IgD-negative memory B cell (primary cell): ENCODE measurements around the gene LGALS4. TPM values are rescaled to one million over a fixed set of nuclear protein-coding genes. Genes with fewer than 3 reads are reported as not detected.
A peak's percentile ranks its signal among the peaks of the same experiment; 100 is the strongest.
"Not testable (repeated sequence)": the region's sequence is repeated elsewhere in the genome, so short reads cannot be mapped to it uniquely, and the experiment has no call there.

Source experiments
- H3K27ac Mint-ChIP-seq, 3 donors: one replicate each; pipeline ENCODE4 v1.8.0; 2020 to 2022; ENCODE audit warnings: mild to moderate bottlenecking in 3 of 3, mixed read lengths in 3 of 3, moderate library complexity in 1 of 3
- H3K27me3 Mint-ChIP-seq: one replicate; pipeline ENCODE4 v1.8.0; 2021; ENCODE audit warnings: mixed read lengths
- H3K36me3 Mint-ChIP-seq: one replicate; pipeline ENCODE4 v1.8.0; 2020; ENCODE audit warnings: mild to moderate bottlenecking, mixed read lengths
- H3K4me1 Mint-ChIP-seq, 3 donors: one replicate each; pipeline ENCODE4 v1.8.0; 2020 to 2022; ENCODE audit warnings: mixed read lengths in 3 of 3, mild to moderate bottlenecking in 1 of 3
- H3K4me3 Mint-ChIP-seq, 4 donors: one replicate each; pipeline ENCODE4 v1.8.0; 2020 to 2022; ENCODE audit warnings: mild to moderate bottlenecking in 4 of 4, mixed read lengths in 4 of 4, moderate library complexity in 3 of 4
- H3K9me3 Mint-ChIP-seq, 3 donors: one replicate each; pipeline ENCODE4 v1.8.0; 2020 to 2021; ENCODE audit warnings: mixed read lengths in 3 of 3, mild to moderate bottlenecking in 1 of 3
- polyA plus RNA-seq: library from polyadenylated mRNA; unstranded; fragments of 300-500 nt; fragmentation: Illumina TruSeq; gene quantifications from one replicate; pipeline ENCODE4 v1.2.3, GENCODE V29; 2021

The LGALS4 gene
- polyA plus RNA-seq, 1 donor from 2014 or later: not detected

GRCh38 chr19:38819231-38819920 lies 6.6 kb upstream of the LGALS4 start:
- Mint-ChIP-seq H3K27ac (no peak overlapping the region), H3K36me3 (peaks cover 8% of the 10 kb centered on the region)

GRCh38 chr19:38817081-38817480 lies 4.3 kb upstream of the LGALS4 start:
- Mint-ChIP-seq H3K27me3 (no peaks in the 10 kb centered on the region), H3K4me3 (no peak overlapping the region), H3K4me1 (peaks cover 0 to 1% (median 0%) of the 10 kb centered on the region in 3 donors), H3K27ac (no peak overlapping the region), H3K36me3 (peaks cover 3% of the 10 kb centered on the region), H3K9me3 (no peaks in the 10 kb centered on the region)

More at GRCh38 chr19:38819231-38819920, 6.6 kb upstream of the LGALS4 start:
- Mint-ChIP-seq H3K4me1 (peaks cover 0 to 3% (median 0%) of the 10 kb centered on the region in 3 donors), H3K4me3 (no peak overlapping the region), H3K9me3 (peaks cover 0 to 3% (median 0%) of the 10 kb centered on the region in 3 donors), H3K27me3 (no peaks in the 10 kb centered on the region)

- no peaks in the 10 kb centered on the region for H3K27me3 Mint-ChIP-seq
- peaks cover 0 to 1% (median 0%) of the 10 kb centered on the region in 3 donors for H3K4me1 Mint-ChIP-seq
- H3K4me3 Mint-ChIP-seq: no peak overlapping the region
- H3K36me3 Mint-ChIP-seq: peaks cover 3% of the 10 kb centered on the region
- H3K9me3 Mint-ChIP-seq: no peaks in the 10 kb centered on the region
- no peak overlapping the region for H3K27ac Mint-ChIP-seq
These were observed 3.5 kb upstream of the LGALS4 start for GRCh38 chr19:38816131-38816750.

- H3K27me3 Mint-ChIP-seq: no peaks in the 10 kb centered on the region
- no peak overlapping the region for H3K4me3 Mint-ChIP-seq
- no peaks in the 10 kb centered on the region for H3K4me1 Mint-ChIP-seq
- H3K9me3 Mint-ChIP-seq: no peaks in the 10 kb centered on the region
- H3K36me3 Mint-ChIP-seq: peaks cover 3% of the 10 kb centered on the region
- H3K27ac Mint-ChIP-seq: no peak overlapping the region
These were observed 2.6 kb upstream of the LGALS4 start for GRCh38 chr19:38815059-38816001.

- H3K4me1 Mint-ChIP-seq, H3K9me3 Mint-ChIP-seq, H3K4me3 Mint-ChIP-seq, H3K27me3 Mint-ChIP-seq, H3K36me3 Mint-ChIP-seq: not testable (repeated sequence)
- peak overlapping the region in 1 of 3 donors; percentile 28 for H3K27ac Mint-ChIP-seq
These were observed 1.2 kb upstream of the LGALS4 start for GRCh38 chr19:38813932-38814331.

GRCh38 chr19:38813323-38813722 lies 578 bp upstream of the LGALS4 start:
- H3K9me3 Mint-ChIP-seq: no peaks in the 10 kb centered on the region
- peaks cover 3% of the 10 kb centered on the region for H3K36me3 Mint-ChIP-seq
- no peak overlapping the region for H3K4me3 Mint-ChIP-seq
- no peaks in the 10 kb centered on the region for H3K4me1 Mint-ChIP-seq
- H3K27ac Mint-ChIP-seq: peak overlapping the region in 1 of 3 donors; percentile 63
- H3K27me3 Mint-ChIP-seq: no peaks in the 10 kb centered on the region

GRCh38 chr19:38812009-38812840 lies 520 bp downstream of the LGALS4 start:
- H3K27ac Mint-ChIP-seq: no peak overlapping the region
- peaks cover 3% of the 10 kb centered on the region for H3K36me3 Mint-ChIP-seq
- H3K4me3 Mint-ChIP-seq: no peak overlapping the region
- peaks cover 1 to 3% (median 3%) of the 10 kb centered on the region in 3 donors for H3K4me1 Mint-ChIP-seq
- H3K9me3 Mint-ChIP-seq: no peaks in the 10 kb centered on the region
- no peaks in the 10 kb centered on the region for H3K27me3 Mint-ChIP-seq

GRCh38 chr19:38809592-38810252 lies 3.0 kb downstream of the LGALS4 start:
- H3K36me3 Mint-ChIP-seq: no peaks in the 10 kb centered on the region
- no peak overlapping the region for H3K4me3 Mint-ChIP-seq
- H3K4me1 Mint-ChIP-seq: peaks cover 5 to 8% (median 6%) of the 10 kb centered on the region in 3 donors
- H3K27ac Mint-ChIP-seq: no peak overlapping the region
- no peaks in the 10 kb centered on the region for H3K9me3 Mint-ChIP-seq
- H3K27me3 Mint-ChIP-seq: no peaks in the 10 kb centered on the region

- Mint-ChIP-seq H3K4me3 (no peak overlapping the region), H3K27me3 (no peaks in the 10 kb centered on the region), H3K36me3 (no peaks in the 10 kb centered on the region), H3K4me1 (peaks cover 5 to 8% (median 6%) of the 10 kb centered on the region in 3 donors), H3K9me3 (no peaks in the 10 kb centered on the region), H3K27ac (no peak overlapping the region)
These were observed 4.0 kb downstream of the LGALS4 start for GRCh38 chr19:38808741-38809140.

GRCh38 chr19:38807374-38808098 lies 5.2 kb downstream of the LGALS4 start:
- not testable (repeated sequence) for H3K4me3 Mint-ChIP-seq, H3K27ac Mint-ChIP-seq, H3K4me1 Mint-ChIP-seq, H3K27me3 Mint-ChIP-seq, H3K9me3 Mint-ChIP-seq, H3K36me3 Mint-ChIP-seq

GRCh38 chr19:38806371-38806770 lies 6.4 kb downstream of the LGALS4 start:
- no peak overlapping the region for H3K27ac Mint-ChIP-seq
- H3K36me3 Mint-ChIP-seq: no peaks in the 10 kb centered on the region
- H3K27me3 Mint-ChIP-seq: no peaks in the 10 kb centered on the region

GRCh38 chr19:38805180-38805579 lies 7.6 kb downstream of the LGALS4 start:
- H3K4me1 Mint-ChIP-seq: peaks cover 5 to 8% (median 6%) of the 10 kb centered on the region in 3 donors
- H3K36me3 Mint-ChIP-seq: no peaks in the 10 kb centered on the region
- H3K27ac Mint-ChIP-seq: no peak overlapping the region
- H3K4me3 Mint-ChIP-seq: no peak overlapping the region
- no peaks in the 10 kb centered on the region for H3K27me3 Mint-ChIP-seq
- no peaks in the 10 kb centered on the region for H3K9me3 Mint-ChIP-seq

More at GRCh38 chr19:38806371-38806770, 6.4 kb downstream of the LGALS4 start:
- Mint-ChIP-seq H3K4me1 (peaks cover 5 to 8% (median 6%) of the 10 kb centered on the region in 3 donors), H3K9me3 (no peaks in the 10 kb centered on the region), H3K4me3 (no peak overlapping the region)

- H3K4me3 Mint-ChIP-seq: no peak overlapping the region
- no peaks in the 10 kb centered on the region for H3K27me3 Mint-ChIP-seq
- H3K27ac Mint-ChIP-seq: no peak overlapping the region
- H3K4me1 Mint-ChIP-seq: peaks cover 5 to 8% (median 6%) of the 10 kb centered on the region in 3 donors
- H3K36me3 Mint-ChIP-seq: peaks cover 2% of the 10 kb centered on the region
- H3K9me3 Mint-ChIP-seq: no peaks in the 10 kb centered on the region
These were observed 9.2 kb downstream of the LGALS4 start for GRCh38 chr19:38803543-38803942.
